Measurements from ENCODE around the gene TMEM52B.
"Not testable (repeated sequence)": the region's sequence is repeated elsewhere in the genome, so short reads cannot be mapped to it uniquely, and the experiment has no call there.

The TMEM52B gene

GRCh38 chr12:10223208-10223607 is 44.4 kb downstream of the TMEM52B start (continued):
- no peak for TF ChIP-seq HIC1 (tag by site-specific recombination; IDR thresholded peaks at IDR 0.05)
- TF ChIP-seq CTCF (tag by site-specific recombination; IDR thresholded peaks at IDR 0.05) = no peak
- TF ChIP-seq ELK4 (IDR thresholded peaks at IDR 0.05; ENCODE audit: borderline replicate concordance, low read depth, low read length) = no peak

- H3K27ac ChIP-seq (ENCODE audit: extremely low read depth, low read depth, low read length); H3K4me1 ChIP-seq (ENCODE audit: control insufficient read depth, insufficient read depth, low read length); CTCF ChIA-PET; H3K4me3 ChIP-seq (ENCODE audit: low read depth, low read length); H3K9me3 ChIP-seq (ENCODE audit: control insufficient read depth, insufficient read depth, low read depth, low read length); POLR2A ChIA-PET: not testable (repeated sequence)
- H3K36me3 ChIP-seq (ENCODE audit: control insufficient read depth in 2 of 2, insufficient read depth in 1 of 2, low read length in 2 of 2) = peaks cover 15 to 40% of the 10 kb centered on the region in 2 experiments
Measured at GRCh38 chr12:10225426-10225825, 46.6 kb downstream of the TMEM52B start.

GRCh38 chr12:10226086-10226485 is 47.3 kb downstream of the TMEM52B start:
- no peak overlapping the region for H3K27ac ChIP-seq (ENCODE audit: extremely low read depth, low read depth, low read length)
- H3K4me1 ChIP-seq (ENCODE audit: control insufficient read depth, insufficient read depth, low read length) = no peaks in the 10 kb centered on the region
- no peaks in the 10 kb centered on the region for H3K9me3 ChIP-seq (ENCODE audit: control insufficient read depth, insufficient read depth, low read depth, low read length)
- TF ChIP-seq ZNF548 (tag by site-specific recombination; IDR thresholded peaks at IDR 0.05) (no peak), ZNF561 (tag by site-specific recombination; IDR thresholded peaks at IDR 0.05; ENCODE audit: borderline replicate concordance) (no peak), ZBTB20 (tag by site-specific recombination; IDR thresholded peaks at IDR 0.05) (no peak), SCRT1 (tag by site-specific recombination; IDR thresholded peaks at IDR 0.05; ENCODE audit: borderline replicate concordance) (no peak), ZNF239 (tag by site-specific recombination; IDR thresholded peaks at IDR 0.05) (no peak), ZNF404 (tag by site-specific recombination; IDR thresholded peaks at IDR 0.05) (no peak), ZXDB (tag by site-specific recombination; IDR thresholded peaks at IDR 0.05) (no peak)
- ChIA-PET POLR2A (no interaction called here), CTCF (interaction anchor here (2.4 kb wide), 1 partner anchor 10 kb away, joined by 10 read pairs; no protein-coding TSS in a partner anchor)
- H3K4me3 ChIP-seq (ENCODE audit: low read depth, low read length) = no peak overlapping the region
- peaks cover 10 to 33% of the 10 kb centered on the region in 2 experiments for H3K36me3 ChIP-seq (ENCODE audit: control insufficient read depth in 2 of 2, insufficient read depth in 1 of 2, low read length in 2 of 2)

- no peak overlapping the region for H3K27ac ChIP-seq (ENCODE audit: extremely low read depth, low read depth, low read length)
- POLR2A ChIA-PET = no interaction called here
- no peak for TF ChIP-seq OSR2 (tag by site-specific recombination; IDR thresholded peaks at IDR 0.05)
- TF ChIP-seq ZNF677 (tag by site-specific recombination; IDR thresholded peaks at IDR 0.05) = no peak
- TF ChIP-seq ZNF830 (tag by site-specific recombination; IDR thresholded peaks at IDR 0.05; ENCODE audit: low read depth) = no peak
- TF ChIP-seq PRDM1 (tag by site-specific recombination; IDR thresholded peaks at IDR 0.05) = no peak
- TF ChIP-seq ZBTB11 (tag by site-specific recombination; conservative IDR thresholded peaks at IDR 0.05; ENCODE audit: low read depth) = no peak
- TF ChIP-seq ZNF843 (tag by site-specific recombination; IDR thresholded peaks at IDR 0.05) = no peak
- TF ChIP-seq SCRT1 (tag by site-specific recombination; IDR thresholded peaks at IDR 0.05; ENCODE audit: borderline replicate concordance) = no peak
- no peak for TF ChIP-seq ZNF473 (tag by site-specific recombination; IDR thresholded peaks at IDR 0.05)
- no peak for TF ChIP-seq ZNF660 (tag by site-specific recombination; IDR thresholded peaks at IDR 0.05)
- TF ChIP-seq ZNF416 (tag by site-specific recombination; IDR thresholded peaks at IDR 0.05) = no peak
Measured at GRCh38 chr12:10226731-10227130, 47.9 kb downstream of the TMEM52B start.

More at GRCh38 chr12:10226731-10227130, 47.9 kb downstream of the TMEM52B start:
- peaks cover 7 to 27% of the 10 kb centered on the region in 2 experiments for H3K36me3 ChIP-seq (ENCODE audit: control insufficient read depth in 2 of 2, insufficient read depth in 1 of 2, low read length in 2 of 2)
- no peak overlapping the region for H3K4me3 ChIP-seq (ENCODE audit: low read depth, low read length)
- CTCF ChIA-PET = interaction anchor here (1.0 to 2.4 kb wide), 2 partner anchors 9 to 73 kb away, joined by 4 to 10 read pairs; no protein-coding TSS in a partner anchor
- no peaks in the 10 kb centered on the region for H3K4me1 ChIP-seq (ENCODE audit: control insufficient read depth, insufficient read depth, low read length)
- no peaks in the 10 kb centered on the region for H3K9me3 ChIP-seq (ENCODE audit: control insufficient read depth, insufficient read depth, low read depth, low read length)

Data from HEK293 (cell line).